Measurements from ENCODE around the gene C4orf50.

The C4orf50 gene

DNA sequence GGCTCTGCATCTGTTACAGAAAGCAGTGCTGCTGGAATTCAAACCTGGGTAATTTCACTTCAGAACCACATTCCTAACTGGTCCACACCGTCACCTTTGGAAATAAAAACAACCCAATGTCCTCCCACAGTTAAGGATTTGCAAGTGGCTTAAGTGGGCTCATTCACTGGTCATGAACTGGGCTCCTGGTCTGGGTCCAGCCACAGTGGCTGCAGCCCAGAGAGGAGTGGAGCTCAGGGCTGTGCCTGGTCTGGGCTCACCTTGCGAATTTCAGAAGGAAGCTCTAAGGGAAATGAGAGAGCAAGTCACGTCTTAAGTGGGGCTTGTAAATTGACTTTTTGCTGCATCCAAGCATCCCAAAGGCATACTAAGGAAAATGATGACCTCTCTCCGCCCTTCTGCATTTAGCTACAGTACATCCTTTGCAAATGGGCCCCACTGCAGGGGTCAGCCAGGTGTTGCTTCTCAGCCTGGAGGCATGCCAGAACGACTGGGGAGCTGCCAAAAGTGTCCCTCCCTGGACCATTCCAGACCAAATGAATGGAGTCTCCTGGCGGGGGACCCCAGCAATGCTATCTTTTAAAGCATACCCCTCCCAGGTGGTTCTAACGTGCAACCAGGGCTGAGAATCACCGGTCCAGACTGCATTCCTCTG lies 99.8 kb downstream of the C4orf50 start:
- Histone ChIP-seq H4K8ac (ENCODE audit: low read depth, low read length) (no peak overlapping the region), H3K4ac (ENCODE audit: low read depth, low read length) (no peak overlapping the region), H3K4me3 (ENCODE audit: low read depth, low read length) (no peak overlapping the region), H2BK120ac (ENCODE audit: insufficient read depth, low read length, poor library complexity) (no peak overlapping the region), H3K79me2 (ENCODE audit: control insufficient read depth, insufficient read depth, low read length, poor library complexity) (no peaks in the 10 kb centered on the region), H3K4me2 (ENCODE audit: low read length) (no peak overlapping the region), H3K27ac (ENCODE audit: low read depth, low read length) (no peak overlapping the region), H3K18ac (ENCODE audit: low read length) (no peak overlapping the region), H3K79me1 (ENCODE audit: low read length) (no peaks in the 10 kb centered on the region), H3K4me1 (ENCODE audit: control insufficient read depth in 1 of 2, insufficient read depth in 2 of 2, low read length in 2 of 2) (peaks cover 3 to 6% of the 10 kb centered on the region in 2 experiments), H3K14ac (ENCODE audit: low read length) (no peak overlapping the region), H3K36me3 (ENCODE audit: control insufficient read depth in 1 of 2, insufficient read depth in 2 of 2, low read length in 2 of 2) (no peaks in the 10 kb centered on the region), H3K27me3 (ENCODE audit: insufficient read depth, low read length) (peaks cover 2% of the 10 kb centered on the region), H3K9me3 (ENCODE audit: insufficient read depth, low read depth, low read length) (peaks cover 3% of the 10 kb centered on the region), H4K91ac (ENCODE audit: low read depth, low read length) (no peak overlapping the region), H4K12ac (ENCODE audit: low read depth, low read length) (no peak overlapping the region), H2BK5ac (ENCODE audit: low read depth, low read length, poor library complexity) (no peak overlapping the region), H2BK12ac (ENCODE audit: low read length) (no peak overlapping the region), H2AK5ac (ENCODE audit: low read length) (no peak overlapping the region), H3K23ac (ENCODE audit: low read length) (no peak overlapping the region), H2AFZ (ENCODE audit: insufficient read depth, low read length, poor library complexity) (no peak overlapping the region), H3K9ac (ENCODE audit: low read length) (no peak overlapping the region)
- WGBS (ENCODE audit: extremely low coverage, insufficient coverage, insufficient read length): no CpG with 5 or more reads among the region's 8 CpGs
- no peak for DNase-seq

DNA sequence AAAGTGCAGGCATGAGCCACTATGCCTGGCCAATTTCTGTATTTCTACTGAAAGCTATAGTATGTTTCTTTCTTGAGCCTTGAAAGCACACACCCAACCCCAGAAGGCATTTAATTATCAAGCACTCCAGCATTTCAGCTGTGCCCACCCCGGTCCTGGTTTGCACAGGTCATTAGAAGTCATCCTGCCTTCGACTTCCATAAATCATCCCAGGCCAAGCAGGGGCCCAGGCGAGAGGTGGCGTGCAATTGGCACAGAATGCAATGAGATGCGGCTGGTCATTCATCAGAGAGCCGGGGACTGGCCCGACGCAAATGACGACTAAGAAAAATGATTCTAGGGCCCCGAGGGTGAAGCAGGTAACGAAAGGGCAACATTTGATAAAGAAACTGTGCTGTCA lies 100.6 kb downstream of the C4orf50 start:
- no peak overlapping the region for H3K18ac ChIP-seq (ENCODE audit: low read length)
- peaks cover 2% of the 10 kb centered on the region for H3K27me3 ChIP-seq (ENCODE audit: insufficient read depth, low read length)
- H2AK5ac ChIP-seq (ENCODE audit: low read length): no peak overlapping the region
- no peak overlapping the region for H3K9ac ChIP-seq (ENCODE audit: low read length)
- no peak overlapping the region for H3K4ac ChIP-seq (ENCODE audit: low read depth, low read length)
- no peaks in the 10 kb centered on the region for H3K36me3 ChIP-seq (ENCODE audit: control insufficient read depth in 1 of 2, insufficient read depth in 2 of 2, low read length in 2 of 2)
- no peak overlapping the region for H3K4me3 ChIP-seq (ENCODE audit: low read depth, low read length)
- WGBS (ENCODE audit: extremely low coverage, insufficient coverage, insufficient read length): no CpG with 5 or more reads among the region's 11 CpGs
- H3K9me3 ChIP-seq (ENCODE audit: insufficient read depth, low read depth, low read length): peaks cover 3% of the 10 kb centered on the region
- H3K14ac ChIP-seq (ENCODE audit: low read length): no peak overlapping the region
- H3K79me1 ChIP-seq (ENCODE audit: low read length): no peaks in the 10 kb centered on the region
- no peak overlapping the region for H2AFZ ChIP-seq (ENCODE audit: insufficient read depth, low read length, poor library complexity)
- H3K4me2 ChIP-seq (ENCODE audit: low read length): no peak overlapping the region
- H2BK5ac ChIP-seq (ENCODE audit: low read depth, low read length, poor library complexity): no peak overlapping the region
- H4K91ac ChIP-seq (ENCODE audit: low read depth, low read length): no peak overlapping the region
- no peak overlapping the region for H3K27ac ChIP-seq (ENCODE audit: low read depth, low read length)
- H3K79me2 ChIP-seq (ENCODE audit: control insufficient read depth, insufficient read depth, low read length, poor library complexity): no peaks in the 10 kb centered on the region
- H3K4me1 ChIP-seq (ENCODE audit: control insufficient read depth in 1 of 2, insufficient read depth in 2 of 2, low read length in 2 of 2): peaks cover 3 to 6% of the 10 kb centered on the region in 2 experiments
- H2BK120ac ChIP-seq (ENCODE audit: insufficient read depth, low read length, poor library complexity): no peak overlapping the region
- no peak for DNase-seq
- H4K8ac ChIP-seq (ENCODE audit: low read depth, low read length): no peak overlapping the region
- no peak overlapping the region for H2BK12ac ChIP-seq (ENCODE audit: low read length)
- no peak overlapping the region for H3K23ac ChIP-seq (ENCODE audit: low read length)
- no peak overlapping the region for H4K12ac ChIP-seq (ENCODE audit: low read depth, low read length)

DNA sequence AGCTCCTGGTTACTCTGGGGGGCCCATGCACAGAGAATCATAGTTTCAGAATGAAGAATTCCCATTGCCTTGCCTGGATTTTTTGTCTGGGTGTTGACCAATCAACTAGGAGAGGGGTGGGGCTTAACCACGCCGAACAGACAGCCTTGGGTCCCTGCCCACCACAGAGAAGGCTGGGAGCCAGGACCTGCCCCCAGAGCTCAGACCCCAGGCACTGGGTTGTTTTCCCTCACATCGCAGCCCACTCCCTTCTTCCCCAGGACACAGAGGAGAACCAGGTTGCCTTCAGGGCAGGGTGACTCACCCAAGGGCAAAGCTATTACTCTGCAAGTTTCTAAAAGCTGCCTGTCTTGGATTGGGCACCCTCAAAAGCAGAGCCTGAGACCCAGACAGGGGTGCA lies 102.0 kb downstream of the C4orf50 start:
- no peaks in the 10 kb centered on the region for H3K36me3 ChIP-seq (ENCODE audit: control insufficient read depth in 1 of 2, insufficient read depth in 2 of 2, low read length in 2 of 2)
- no peak overlapping the region for H3K27ac ChIP-seq (ENCODE audit: low read depth, low read length)
- no peak overlapping the region for H3K14ac ChIP-seq (ENCODE audit: low read length)
- H3K4ac ChIP-seq (ENCODE audit: low read depth, low read length): no peak overlapping the region
- no peak overlapping the region for H4K12ac ChIP-seq (ENCODE audit: low read depth, low read length)
- no peak overlapping the region for H4K8ac ChIP-seq (ENCODE audit: low read depth, low read length)
- H2BK5ac ChIP-seq (ENCODE audit: low read depth, low read length, poor library complexity): no peak overlapping the region
- peaks cover 3% of the 10 kb centered on the region for H3K9me3 ChIP-seq (ENCODE audit: insufficient read depth, low read depth, low read length)
- H3K18ac ChIP-seq (ENCODE audit: low read length): no peak overlapping the region
- WGBS (ENCODE audit: extremely low coverage, insufficient coverage, insufficient read length): no CpG with 5 or more reads among the region's 3 CpGs
- no peak overlapping the region for H4K91ac ChIP-seq (ENCODE audit: low read depth, low read length)
- no peaks in the 10 kb centered on the region for H3K79me1 ChIP-seq (ENCODE audit: low read length)
- H3K4me3 ChIP-seq (ENCODE audit: low read depth, low read length): no peak overlapping the region
- H3K27me3 ChIP-seq (ENCODE audit: insufficient read depth, low read length): peaks cover 2% of the 10 kb centered on the region
- H2BK120ac ChIP-seq (ENCODE audit: insufficient read depth, low read length, poor library complexity): no peak overlapping the region
- no peaks in the 10 kb centered on the region for H3K79me2 ChIP-seq (ENCODE audit: control insufficient read depth, insufficient read depth, low read length, poor library complexity)
- no peak overlapping the region for H3K23ac ChIP-seq (ENCODE audit: low read length)
- no peak overlapping the region for H2BK12ac ChIP-seq (ENCODE audit: low read length)
- H2AFZ ChIP-seq (ENCODE audit: insufficient read depth, low read length, poor library complexity): no peak overlapping the region
- no peak overlapping the region for H2AK5ac ChIP-seq (ENCODE audit: low read length)
- no peak overlapping the region for H3K9ac ChIP-seq (ENCODE audit: low read length)
- no peak overlapping the region for H3K4me2 ChIP-seq (ENCODE audit: low read length)
- no peak for DNase-seq
- peaks cover 3 to 6% of the 10 kb centered on the region in 2 experiments for H3K4me1 ChIP-seq (ENCODE audit: control insufficient read depth in 1 of 2, insufficient read depth in 2 of 2, low read length in 2 of 2)

DNA sequence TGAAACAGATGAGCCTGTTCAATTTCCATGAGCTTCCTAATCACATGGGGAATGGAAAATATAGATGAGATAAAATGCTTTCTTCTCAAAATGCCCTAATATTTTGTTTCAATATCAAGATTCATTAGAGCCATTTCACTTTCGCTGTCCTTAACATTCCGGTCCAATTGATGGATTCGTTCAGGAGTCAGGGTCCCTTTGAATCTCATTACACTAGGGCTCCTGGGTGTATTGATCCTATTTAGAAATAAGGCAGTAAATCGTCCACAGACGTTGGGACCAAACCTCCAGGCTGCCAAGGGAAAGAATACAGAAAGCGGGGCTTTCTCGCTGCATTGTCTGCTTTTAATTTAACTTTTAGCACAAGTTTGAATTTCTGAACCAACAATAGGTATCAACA lies 104.8 kb downstream of the C4orf50 start:
- Histone ChIP-seq H2AFZ (ENCODE audit: insufficient read depth, low read length, poor library complexity) (no peak overlapping the region), H4K12ac (ENCODE audit: low read depth, low read length) (no peak overlapping the region), H3K4me2 (ENCODE audit: low read length) (no peak overlapping the region), H3K36me3 (ENCODE audit: control insufficient read depth in 1 of 2, insufficient read depth in 2 of 2, low read length in 2 of 2) (no peaks in the 10 kb centered on the region), H4K91ac (ENCODE audit: low read depth, low read length) (no peak overlapping the region), H3K27ac (ENCODE audit: low read depth, low read length) (no peak overlapping the region), H2BK120ac (ENCODE audit: insufficient read depth, low read length, poor library complexity) (no peak overlapping the region), H3K9ac (ENCODE audit: low read length) (no peak overlapping the region), H2BK5ac (ENCODE audit: low read depth, low read length, poor library complexity) (no peak overlapping the region), H2BK12ac (ENCODE audit: low read length) (no peak overlapping the region), H3K79me1 (ENCODE audit: low read length) (no peaks in the 10 kb centered on the region), H3K14ac (ENCODE audit: low read length) (no peak overlapping the region), H2AK5ac (ENCODE audit: low read length) (no peak overlapping the region), H3K23ac (ENCODE audit: low read length) (no peak overlapping the region), H3K4me1 (ENCODE audit: control insufficient read depth in 1 of 2, insufficient read depth in 2 of 2, low read length in 2 of 2) (peaks cover 3 to 6% of the 10 kb centered on the region in 2 experiments), H3K9me3 (ENCODE audit: insufficient read depth, low read depth, low read length) (peaks cover 3% of the 10 kb centered on the region), H4K8ac (ENCODE audit: low read depth, low read length) (no peak overlapping the region), H3K18ac (ENCODE audit: low read length) (no peak overlapping the region), H3K4me3 (ENCODE audit: low read depth, low read length) (no peak overlapping the region), H3K27me3 (ENCODE audit: insufficient read depth, low read length) (peaks cover 2% of the 10 kb centered on the region), H3K4ac (ENCODE audit: low read depth, low read length) (no peak overlapping the region), H3K79me2 (ENCODE audit: control insufficient read depth, insufficient read depth, low read length, poor library complexity) (no peaks in the 10 kb centered on the region)
- no peak for DNase-seq
- WGBS (ENCODE audit: extremely low coverage, insufficient coverage, insufficient read length): no CpG with 5 or more reads among the region's 7 CpGs
